Measurements from ENCODE around the gene ADGRG1.
"Not testable (repeated sequence)": the region's sequence is repeated elsewhere in the genome, so short reads cannot be mapped to it uniquely, and the experiment has no call there.

Gene ADGRG1

GRCh38 chr16:57665541-57665940 lies 37.1 kb downstream of the ADGRG1 start:
- DNase-seq (ENCODE audit: low read depth in 1 of 2, low spot score in 1 of 2) = no peak

- no peak for DNase-seq (ENCODE audit: low read depth in 1 of 2, low spot score in 1 of 2)
Observed at GRCh38 chr16:57666353-57667047, 38.1 kb downstream of the ADGRG1 start.

- DNase-seq (ENCODE audit: low read depth in 1 of 2, low spot score in 1 of 2) = no peak
Observed at GRCh38 chr16:57667048-57667525, 38.7 kb downstream of the ADGRG1 start.

DNA sequence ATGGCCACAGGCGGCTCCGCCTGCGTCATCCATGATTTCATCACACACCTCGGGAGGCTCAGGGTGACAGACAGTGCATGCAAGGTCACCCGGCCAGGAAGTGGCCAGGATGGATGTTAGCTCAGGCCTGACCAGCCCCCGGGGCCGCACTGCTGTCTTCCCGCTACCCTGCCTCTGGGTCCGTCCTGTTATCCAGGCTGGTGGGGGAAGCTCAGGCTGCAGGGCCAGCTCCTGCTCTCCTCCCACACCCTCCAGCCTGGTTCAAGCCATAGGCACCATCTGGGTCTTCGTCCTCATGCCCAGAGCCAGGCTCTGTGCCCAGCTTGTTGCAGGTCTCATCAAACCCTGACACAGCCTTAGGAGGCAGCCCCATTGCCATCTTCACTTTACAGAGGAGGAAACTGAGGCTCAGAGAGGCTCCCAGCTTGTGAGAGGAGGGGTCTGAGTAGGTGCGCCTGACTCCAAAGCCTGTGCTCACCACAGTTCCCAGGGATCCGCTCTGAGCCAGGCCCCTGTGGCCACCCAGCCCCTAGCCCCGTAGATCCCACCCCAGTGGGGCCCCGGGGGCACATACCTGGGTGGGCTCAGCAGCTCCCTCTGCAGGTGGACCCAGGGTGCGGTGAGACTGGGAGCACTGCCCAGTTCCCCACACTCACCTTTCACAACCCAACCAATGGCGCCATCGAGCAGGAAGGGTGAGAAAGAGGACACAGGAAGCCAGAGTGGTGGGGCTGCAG lies 39.3 kb downstream of the ADGRG1 start:
- no peak for DNase-seq (ENCODE audit: low read depth in 1 of 2, low spot score in 1 of 2)

DNA sequence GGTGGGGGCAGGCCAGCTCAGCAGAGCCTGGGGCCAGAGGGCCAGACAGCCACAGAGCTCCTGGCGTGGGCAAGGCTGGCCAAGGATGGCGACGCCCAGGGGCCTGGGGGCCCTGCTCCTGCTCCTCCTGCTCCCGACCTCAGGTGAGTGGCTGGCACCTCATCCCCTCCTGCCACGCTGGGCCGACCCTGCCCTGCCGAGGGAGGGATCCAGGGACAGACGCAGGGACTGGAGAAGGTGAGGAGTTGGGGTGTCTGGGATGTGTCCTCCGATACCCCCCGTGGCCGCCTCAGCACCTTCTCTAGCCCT lies 39.8 kb downstream of the ADGRG1 start, which contains the start of gene ADGRG3:
Gene ADGRG3 (plus strand): TSS at position 44 of the 309 bp plus-strand sequence. CDS start 42 bp downstream, at position 86.
- DNase-seq (ENCODE audit: low read depth in 1 of 2, low spot score in 1 of 2) = no peak

DNA sequence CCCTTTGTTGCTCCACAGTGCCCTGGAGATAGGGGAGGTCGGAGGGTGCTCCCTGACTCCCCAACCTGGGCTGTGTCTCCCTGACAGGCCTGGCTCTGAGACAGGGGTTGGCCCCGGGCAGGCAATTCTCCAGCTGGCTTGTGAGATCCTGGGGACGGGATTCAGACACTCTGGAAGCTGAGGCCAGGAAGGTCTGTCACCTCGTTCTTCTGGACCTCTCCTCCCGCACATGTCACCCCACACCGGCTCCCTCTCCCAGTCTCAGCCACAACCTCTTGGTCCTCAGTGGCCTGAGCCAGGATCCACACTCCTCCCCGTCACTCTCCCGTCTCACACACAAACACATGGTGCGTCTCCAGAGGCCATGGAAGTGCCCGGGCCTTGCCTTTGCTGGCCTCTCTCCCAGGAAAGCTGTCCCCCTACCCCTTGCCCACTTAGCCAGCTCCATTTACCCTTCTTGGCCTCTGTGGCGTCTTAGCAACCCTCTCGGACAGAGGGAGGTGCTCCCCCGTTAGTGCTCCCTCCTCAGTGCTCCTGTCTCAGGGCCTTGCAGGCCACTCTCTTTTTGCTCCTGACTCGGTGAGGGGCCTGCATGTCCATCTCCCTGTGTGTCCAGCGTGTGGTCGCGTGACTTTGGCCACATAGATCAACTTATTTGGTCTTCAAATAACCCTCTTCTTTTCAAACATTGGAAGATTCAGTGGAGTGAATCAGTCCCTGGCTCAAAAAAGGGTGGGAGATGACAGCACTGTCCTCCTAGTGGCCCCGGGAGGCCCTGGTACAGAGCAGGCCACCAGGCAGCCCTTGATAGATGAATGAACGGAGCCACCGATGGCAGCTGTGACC lies 40.4 kb downstream of the ADGRG1 start:
- DNase-seq (ENCODE audit: low read depth in 1 of 2, low spot score in 1 of 2) = no peak

GRCh38 chr16:57669476-57670162 lies 41.2 kb downstream of the ADGRG1 start:
- no peak for DNase-seq (ENCODE audit: low read depth in 1 of 2, low spot score in 1 of 2)

GRCh38 chr16:57670196-57670595 lies 41.8 kb downstream of the ADGRG1 start:
- no peak for DNase-seq (ENCODE audit: low read depth in 1 of 2, low spot score in 1 of 2)

GRCh38 chr16:57671451-57671850 lies 43.0 kb downstream of the ADGRG1 start:
- not testable (repeated sequence) for DNase-seq (ENCODE audit: low read depth in 1 of 2, low spot score in 1 of 2)

- no peak for DNase-seq (ENCODE audit: low read depth in 1 of 2, low spot score in 1 of 2)
Observed at GRCh38 chr16:57672416-57672815, 44.0 kb downstream of the ADGRG1 start.

DNA sequence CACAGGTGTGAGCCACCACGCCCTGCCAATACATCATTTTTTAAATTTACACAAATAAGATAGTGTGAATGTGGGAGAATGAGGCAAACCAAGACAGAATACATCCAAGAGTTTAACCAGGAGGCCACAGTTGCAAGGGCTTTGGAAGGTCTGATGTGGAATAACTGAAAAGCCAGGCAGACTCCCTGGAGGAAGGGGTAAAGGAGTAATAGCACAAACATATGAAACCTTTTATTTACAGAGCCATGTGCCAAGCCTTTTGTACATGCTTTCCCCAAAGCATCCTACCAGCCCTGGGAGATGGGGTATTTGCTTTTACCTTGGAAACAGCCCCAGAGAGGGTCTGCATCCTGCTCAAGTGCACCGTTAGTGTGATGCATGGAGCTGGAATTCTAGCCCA lies 44.4 kb downstream of the ADGRG1 start:
- DNase-seq (ENCODE audit: low read depth in 1 of 2, low spot score in 1 of 2) = no peak

GRCh38 chr16:57675741-57676551 lies 47.5 kb downstream of the ADGRG1 start:
- DNase-seq (ENCODE audit: low read depth in 1 of 2, low spot score in 1 of 2) = no peak

DNA sequence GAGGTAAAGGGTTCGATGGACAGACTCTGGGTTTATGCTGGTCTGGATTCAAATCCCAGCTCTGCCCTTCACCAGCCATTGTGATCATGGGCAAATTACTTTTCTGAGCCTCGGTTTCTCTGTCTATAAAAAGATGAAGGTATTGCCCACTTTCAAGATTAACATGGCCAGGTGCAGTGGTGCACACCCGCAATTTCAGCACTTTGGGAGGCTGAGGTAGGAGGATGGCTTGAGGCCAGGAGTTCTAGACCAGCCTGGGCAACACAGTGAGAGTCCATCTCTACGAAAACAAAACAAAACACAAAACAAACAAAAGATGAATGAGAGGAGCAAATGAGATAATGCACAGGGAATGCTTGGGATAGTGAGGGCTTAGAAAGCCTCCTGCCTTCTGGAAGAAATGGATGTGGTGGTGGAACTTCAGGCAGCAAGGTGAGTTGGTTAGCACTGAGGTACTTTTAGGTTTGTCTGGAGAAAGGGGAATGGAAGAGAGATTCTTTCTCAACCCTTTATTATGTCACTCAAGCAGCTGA lies 48.2 kb downstream of the ADGRG1 start:
- no peak for DNase-seq (ENCODE audit: low read depth in 1 of 2, low spot score in 1 of 2)

DNA sequence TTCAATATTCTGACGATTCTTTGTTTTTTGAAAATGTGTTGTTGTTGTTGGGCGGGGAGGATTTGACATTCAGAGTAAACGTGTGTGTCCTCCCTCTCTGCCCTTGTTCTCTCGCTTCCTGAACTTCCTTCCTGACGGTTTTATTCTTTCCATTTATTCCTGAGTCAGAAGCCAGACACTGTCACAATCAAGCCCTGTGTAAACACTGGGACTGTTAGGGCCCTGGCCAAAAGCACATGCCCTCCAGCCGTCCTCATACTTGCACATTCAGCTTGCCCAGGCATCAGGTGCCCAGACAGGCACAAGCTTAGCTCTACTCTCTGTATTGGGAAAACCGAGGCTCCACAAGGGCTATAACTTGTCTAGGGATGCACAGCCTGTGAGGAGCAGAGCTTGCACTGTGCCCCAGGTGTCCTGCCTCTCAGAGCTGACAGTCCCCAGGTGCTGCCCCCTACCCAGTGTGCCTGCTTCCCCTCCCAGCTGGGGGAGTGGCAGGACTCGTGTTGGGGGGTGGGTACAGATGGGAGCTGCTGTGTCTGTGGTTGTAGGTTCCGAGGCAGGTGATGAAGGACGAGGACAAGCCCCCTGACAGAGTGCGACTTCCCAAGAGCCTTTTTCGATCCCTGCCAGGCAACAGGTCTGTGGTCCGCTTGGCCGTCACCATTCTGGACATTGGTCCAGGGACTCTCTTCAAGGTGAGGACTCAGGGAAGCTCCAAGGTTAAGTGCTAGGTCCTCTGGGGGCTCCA lies 49.4 kb downstream of the ADGRG1 start:
- no peak for DNase-seq (ENCODE audit: low read depth in 1 of 2, low spot score in 1 of 2)

- no peak for DNase-seq (ENCODE audit: low read depth in 1 of 2, low spot score in 1 of 2)
Observed at GRCh38 chr16:57679016-57679415, 50.6 kb downstream of the ADGRG1 start.

- no peak for DNase-seq (ENCODE audit: low read depth in 1 of 2, low spot score in 1 of 2)
Observed at GRCh38 chr16:57679767-57680482, 51.5 kb downstream of the ADGRG1 start.

GRCh38 chr16:57680842-57681375 lies 52.5 kb downstream of the ADGRG1 start:
- no peak for DNase-seq (ENCODE audit: low read depth in 1 of 2, low spot score in 1 of 2)

GRCh38 chr16:57681950-57682728 lies 53.7 kb downstream of the ADGRG1 start:
- no peak for DNase-seq (ENCODE audit: low read depth in 1 of 2, low spot score in 1 of 2)

Data from stimulated activated CD4-positive, alpha-beta T cell treated with anti-CD3 and anti-CD28 coated beads, Interleukin-15, amount 100 ng/mL, for 1 hour (primary cell).